Stimulated activated CD4-positive, alpha-beta T cell treated with anti-CD3 and anti-CD28 coated beads, Interleukin-1b, Interleukin-23, amount 100 ng/mL, for 24 hours (primary cell): ENCODE results near the gene FRMPD4.
"Not testable (repeated sequence)": the region's sequence is repeated elsewhere in the genome, so short reads cannot be mapped to it uniquely, and the experiment has no call there.

Experiments
- DNase-seq, 4 experiments: peaks; one replicate each; pipeline ENCODE4 v3.0.0-alpha.2; 2020; ENCODE audit warnings: low read depth in 4 of 4, low spot score in 1 of 4

The FRMPD4 gene

GRCh38 chrX:12138361-12139313, at the start of gene FRMPD4:
FRMPD4 (plus strand) TSS chrX:12138473; CDS start chrX:12138972, 499 bp downstream.
- no peak for DNase-seq

- no peak for DNase-seq
Measured at GRCh38 chrX:12089740-12090139, 48.5 kb upstream of the FRMPD4 start.

- DNase-seq, result no peak
Measured at GRCh38 chrX:12113321-12113720, 25.0 kb upstream of the FRMPD4 start.

- DNase-seq, result no peak
Measured at GRCh38 chrX:12115377-12115776, 22.9 kb upstream of the FRMPD4 start.

GRCh38 chrX:12118134-12118533, 20.1 kb upstream of the FRMPD4 start:
- DNase-seq, result no peak

DNA sequence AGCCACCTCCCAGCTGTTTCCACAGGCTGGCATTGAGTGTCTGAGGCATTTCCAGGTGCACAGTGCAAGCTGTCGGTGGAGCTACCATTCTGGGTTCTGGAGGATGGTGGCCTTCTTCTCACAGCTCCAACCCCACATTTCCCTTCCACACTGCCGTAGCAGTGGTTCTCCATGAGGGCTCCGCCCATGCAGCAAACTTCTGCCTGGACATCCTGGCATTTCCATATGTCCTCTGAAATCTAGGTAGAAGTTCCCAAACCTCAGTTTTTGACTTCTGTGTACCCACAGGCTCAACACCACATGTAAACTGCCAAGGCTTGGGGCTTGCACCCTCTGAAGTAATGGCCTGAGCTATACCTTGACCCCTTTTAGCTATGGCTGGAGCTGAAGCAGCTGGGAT, 10.3 kb upstream of the FRMPD4 start:
- DNase-seq, result no peak

DNA sequence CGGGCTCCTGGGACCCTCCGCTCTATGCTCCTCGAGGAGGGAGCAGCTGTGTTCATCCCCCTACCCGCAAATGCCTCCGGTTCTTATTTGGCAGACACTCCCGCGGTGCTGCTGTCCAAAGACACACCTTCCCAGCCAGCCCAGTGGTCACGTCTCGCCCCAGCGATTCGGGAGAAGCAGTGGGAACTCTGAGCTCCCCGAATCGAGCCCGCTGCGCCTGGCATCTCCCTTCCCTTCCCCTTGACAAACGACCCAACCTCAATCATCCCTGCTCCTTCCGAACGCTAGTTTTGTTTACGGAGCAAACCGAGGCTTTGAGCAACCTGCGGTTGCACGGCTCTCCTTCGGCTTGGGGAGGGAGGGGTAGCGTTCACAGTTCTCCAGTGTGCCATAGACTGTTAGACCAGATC, 317 bp upstream of the FRMPD4 start:
- DNase-seq, result no peak

- no peak for DNase-seq
Measured at GRCh38 chrX:12139934-12140611, 1.8 kb downstream of the FRMPD4 start.

DNA sequence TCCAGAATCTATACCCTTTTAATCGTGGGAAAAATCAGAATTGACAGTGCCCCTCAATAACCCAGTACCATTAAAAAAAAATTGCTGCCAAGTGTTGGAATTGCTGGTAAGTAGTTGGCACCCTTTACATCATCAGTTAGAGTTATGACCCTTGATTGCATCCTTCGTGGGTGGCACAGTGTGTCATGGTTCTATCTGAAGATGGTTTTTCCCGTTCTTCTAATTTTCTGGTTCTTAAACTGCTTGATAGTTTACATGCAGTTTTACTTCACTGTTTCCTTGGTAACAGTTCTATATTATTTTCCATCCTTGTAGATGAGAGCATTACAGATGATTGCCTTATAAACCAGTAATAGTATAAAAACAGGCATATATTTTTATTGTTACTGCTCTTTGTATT, 3.2 kb downstream of the FRMPD4 start:
- no peak for DNase-seq

- DNase-seq, result no peak
Measured at GRCh38 chrX:12142661-12143060, 4.4 kb downstream of the FRMPD4 start.

- DNase-seq, result no peak
Measured at GRCh38 chrX:12145402-12145801, 7.1 kb downstream of the FRMPD4 start.

DNA sequence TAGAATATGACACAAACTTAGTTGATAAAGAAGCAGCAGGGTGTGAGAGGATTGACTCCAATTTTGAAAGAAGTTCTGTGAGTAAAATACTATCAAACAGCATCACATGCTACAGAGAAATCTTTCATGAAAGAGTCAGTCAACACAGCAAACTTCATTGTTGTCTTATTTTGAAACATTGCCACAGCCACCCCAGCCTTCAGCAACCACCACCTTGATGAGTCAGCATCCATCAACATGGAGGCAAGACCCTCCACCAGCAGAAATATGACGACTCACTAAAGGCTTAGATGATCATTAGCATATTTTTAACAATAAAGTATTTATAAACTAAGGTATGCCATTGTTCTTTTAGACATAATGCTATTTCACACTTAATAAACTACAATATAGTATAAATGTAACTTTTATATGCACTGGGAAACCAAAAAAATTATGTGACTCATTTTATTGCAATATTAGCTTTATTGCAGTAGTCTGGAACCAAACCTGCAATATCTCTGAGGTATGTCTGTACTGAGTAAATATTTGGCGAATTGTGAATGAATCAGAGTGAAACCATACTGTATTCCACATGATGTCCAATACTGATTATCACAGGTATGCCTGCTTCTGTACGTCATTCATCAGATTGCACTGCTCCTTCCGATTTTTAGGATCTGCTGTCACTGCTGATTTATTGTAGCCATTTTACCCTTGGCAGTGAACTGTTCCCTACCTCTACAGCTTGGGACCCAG, 11.6 kb downstream of the FRMPD4 start:
- DNase-seq, result no peak

DNA sequence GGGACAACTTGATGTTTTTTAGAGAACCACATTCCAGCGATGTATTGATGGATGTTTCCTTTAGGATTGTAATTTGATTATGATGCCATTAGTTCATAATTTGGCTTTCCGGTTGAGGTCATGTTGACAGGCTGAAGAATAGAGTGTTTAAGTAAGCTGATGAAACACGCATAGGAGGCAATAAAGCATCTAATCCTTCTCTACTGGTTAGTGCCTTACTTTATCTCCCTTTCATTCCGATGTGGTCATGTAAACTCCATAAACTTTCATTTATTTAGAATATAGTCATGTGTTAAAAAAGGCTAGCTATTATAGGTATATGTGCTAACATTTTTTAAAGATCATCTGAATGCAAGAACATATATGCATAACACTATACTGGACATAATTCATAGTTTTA, 15.0 kb downstream of the FRMPD4 start:
- DNase-seq, result no peak

DNA sequence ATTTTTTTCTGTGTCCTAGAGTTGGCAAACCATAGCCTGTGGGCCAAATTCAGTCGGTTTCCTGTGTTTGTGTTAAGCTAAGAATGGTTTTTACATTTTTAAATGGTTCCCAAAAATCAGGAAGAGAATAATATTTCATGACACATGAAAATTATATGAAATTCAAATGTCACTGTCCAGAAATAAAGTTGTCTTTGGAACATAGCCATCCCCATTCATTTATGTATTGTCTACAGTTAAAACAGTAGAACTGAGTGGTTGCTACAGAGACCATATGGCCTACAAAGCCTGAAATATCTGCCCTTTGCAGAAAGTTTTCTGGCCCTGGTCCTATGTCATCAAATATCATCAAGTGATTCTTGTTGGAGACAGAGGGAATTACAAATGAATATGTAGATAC, 15.5 kb downstream of the FRMPD4 start:
- DNase-seq, result no peak

DNA sequence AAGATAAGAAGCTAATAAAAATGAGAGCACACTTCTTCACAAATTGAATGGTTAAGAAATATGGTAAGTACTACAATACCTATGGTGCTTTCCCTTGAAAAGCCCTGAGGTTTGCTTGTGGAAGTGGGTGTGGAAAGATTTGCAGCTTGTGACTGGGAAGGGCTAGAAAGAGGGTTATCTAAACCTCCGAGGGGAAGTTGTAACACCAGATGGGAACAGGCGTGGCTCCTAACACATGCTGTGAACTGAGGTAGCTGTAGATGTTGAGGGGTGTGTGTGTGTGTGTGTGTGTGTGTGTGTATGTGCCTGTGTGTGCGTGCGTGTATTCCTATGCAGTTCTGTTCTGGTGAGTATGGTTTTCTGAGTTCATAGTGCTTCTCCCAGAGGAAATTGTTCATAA, 21.5 kb downstream of the FRMPD4 start:
- DNase-seq, result no peak

GRCh38 chrX:12162420-12162819, 24.1 kb downstream of the FRMPD4 start:
- no peak for DNase-seq

- not testable (repeated sequence) for DNase-seq
Measured at GRCh38 chrX:12164180-12164579, 25.9 kb downstream of the FRMPD4 start.

- no peak for DNase-seq
Measured at GRCh38 chrX:12170755-12171154, 32.5 kb downstream of the FRMPD4 start.

GRCh38 chrX:12174358-12174757, 36.1 kb downstream of the FRMPD4 start:
- DNase-seq, result no peak

GRCh38 chrX:12197030-12197429, 58.8 kb downstream of the FRMPD4 start:
- no peak for DNase-seq

- DNase-seq, result no peak
Measured at GRCh38 chrX:12206413-12206812, 68.1 kb downstream of the FRMPD4 start.
